Colonic mucosa (tissue), 4 donors: ENCODE data around the gene GET4. TPM values are rescaled to one million over a fixed set of nuclear protein-coding genes. Genes with fewer than 3 reads are reported as not detected.

Experiments used
- DNase-seq: peaks from one replicate; pipeline ENCODE4 v3.0.0-alpha.2; 2020
- H3K27ac ChIP-seq: fragments of 200-600 bp; one replicate; pipeline ENCODE4 v1.8.0; 2021
- H3K27me3 ChIP-seq: fragments of 200-600 bp; one replicate; pipeline ENCODE4 v1.8.0; 2021
- H3K36me3 ChIP-seq: fragments of 200-600 bp; one replicate; pipeline ENCODE4 v1.8.0; 2021
- H3K4me1 ChIP-seq: fragments of 200-600 bp; one replicate; pipeline ENCODE4 v1.8.0; 2021; ENCODE audit warnings: mild to moderate bottlenecking
- H3K4me3 ChIP-seq: fragments of 200-600 bp; one replicate; pipeline ENCODE4 v1.8.0; 2021
- H3K9ac ChIP-seq, 2 donors: one replicate each; pipeline ENCODE4 v1.7.0; 2013; ENCODE audit warnings: control low read depth in 2 of 2, low read depth in 2 of 2, low read length in 2 of 2
- H3K9me3 ChIP-seq: fragments of 200-600 bp; one replicate; pipeline ENCODE4 v1.8.0; 2021
- CTCF ChIP-seq: fragments of 200-600 bp; IDR thresholded peaks from one replicate; pipeline ENCODE4 v1.8.0; 2022; ENCODE audit warnings: antibody characterized with exemption, mild to moderate bottlenecking
- intact Hi-C: fragments of 100-400 bp; cut with DNase I; formaldehyde crosslinking; loops from one replicate; pipeline ENCODE4 v1.14.1; 2022
- total RNA-seq, 2 donors: library from RNA; stranded (reverse); fragmentation: NEBNext Ultra II Directional in 1 of 2; extraction: Animal tissue kit (Norgen Biotek cat#: 25700) in 1 of 2; gene quantifications; one replicate each; pipeline ENCODE4 v1.2.1, GENCODE V29; 2021
- donor health status: healthy.
- donor health status: DM: no; HTN: no; CAD: no.
- donor health status: DM: no; HTN: no; CAD: no.

GET4 gene
- total RNA-seq, 2 donors from 2014 or later, result 33.0 to 35.9 TPM

- no peak overlapping the region for H3K4me3 ChIP-seq
- intact Hi-C loops, result no loop called here
- H3K27ac ChIP-seq, result no peak overlapping the region
- no peak for DNase-seq
- no peaks in the 10 kb centered on the region for H3K4me1 ChIP-seq
- no peak for TF ChIP-seq CTCF
- no peaks in the 10 kb centered on the region for H3K36me3 ChIP-seq
- no peaks in the 10 kb centered on the region for H3K9me3 ChIP-seq
- no peak overlapping the region for H3K9ac ChIP-seq
- H3K27me3 ChIP-seq, result no peaks in the 10 kb centered on the region
These were observed 58.3 kb downstream of the GET4 start for GRCh38 chr7:934469-935163.

- TF ChIP-seq CTCF, result no peak
- intact Hi-C loops, result no loop called here
- Histone ChIP-seq H3K9me3 (no peaks in the 10 kb centered on the region), H3K4me1 (no peaks in the 10 kb centered on the region), H3K36me3 (no peaks in the 10 kb centered on the region), H3K27me3 (no peaks in the 10 kb centered on the region), H3K4me3 (no peak overlapping the region), H3K9ac (no peak overlapping the region), H3K27ac (no peak overlapping the region)
- no peak for DNase-seq
These were observed 59.0 kb downstream of the GET4 start for GRCh38 chr7:935164-935873.

- Histone ChIP-seq H3K27me3 (no peaks in the 10 kb centered on the region), H3K36me3 (no peaks in the 10 kb centered on the region), H3K4me3 (no peak overlapping the region), H3K4me1 (no peaks in the 10 kb centered on the region), H3K27ac (no peak overlapping the region), H3K9ac (no peak overlapping the region), H3K9me3 (no peaks in the 10 kb centered on the region)
- intact Hi-C loops, result no loop called here
- DNase-seq, result no peak
- TF ChIP-seq CTCF, result no peak
These were observed 59.6 kb downstream of the GET4 start for GRCh38 chr7:935874-936385.

DNA sequence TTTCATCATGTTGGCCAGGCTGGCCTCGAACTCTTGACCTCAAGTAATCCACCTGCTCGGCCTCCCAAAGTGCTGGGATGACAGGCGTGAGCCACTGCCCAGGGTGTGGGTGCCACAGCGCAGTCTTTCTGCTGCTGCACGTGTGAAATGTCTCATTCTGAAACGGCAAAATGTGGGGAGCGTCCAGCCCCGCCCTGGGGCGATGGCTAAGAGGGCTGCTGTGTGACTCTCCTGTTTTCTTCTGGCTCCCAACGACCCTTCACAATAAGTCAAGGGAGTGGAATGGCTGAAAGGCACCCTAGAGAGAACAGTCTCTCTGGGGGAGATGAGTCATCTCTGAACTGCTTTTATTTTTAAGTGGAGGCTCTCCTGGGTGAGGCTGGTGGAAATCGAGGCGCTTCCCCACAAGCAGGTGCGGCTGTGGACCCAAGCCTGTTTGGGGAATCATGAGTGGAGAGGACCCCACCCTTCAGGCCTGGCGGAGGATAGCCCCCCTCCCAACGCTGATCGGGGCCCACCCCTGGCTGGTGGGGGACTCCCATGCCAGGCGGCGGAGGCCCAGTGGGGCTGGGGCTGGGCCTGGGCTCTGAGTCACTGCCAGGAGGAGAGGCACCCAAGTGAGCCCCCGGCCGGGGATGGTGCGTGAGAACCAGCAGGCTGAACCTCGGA lies 60.2 kb downstream of the GET4 start:
- Histone ChIP-seq H3K36me3 (no peaks in the 10 kb centered on the region), H3K4me1 (no peaks in the 10 kb centered on the region), H3K9me3 (no peaks in the 10 kb centered on the region), H3K4me3 (no peak overlapping the region), H3K27ac (no peak overlapping the region), H3K27me3 (no peaks in the 10 kb centered on the region), H3K9ac (no peak overlapping the region)
- DNase-seq, result no peak
- TF ChIP-seq CTCF, result no peak
- intact Hi-C loops, result no loop called here

DNA sequence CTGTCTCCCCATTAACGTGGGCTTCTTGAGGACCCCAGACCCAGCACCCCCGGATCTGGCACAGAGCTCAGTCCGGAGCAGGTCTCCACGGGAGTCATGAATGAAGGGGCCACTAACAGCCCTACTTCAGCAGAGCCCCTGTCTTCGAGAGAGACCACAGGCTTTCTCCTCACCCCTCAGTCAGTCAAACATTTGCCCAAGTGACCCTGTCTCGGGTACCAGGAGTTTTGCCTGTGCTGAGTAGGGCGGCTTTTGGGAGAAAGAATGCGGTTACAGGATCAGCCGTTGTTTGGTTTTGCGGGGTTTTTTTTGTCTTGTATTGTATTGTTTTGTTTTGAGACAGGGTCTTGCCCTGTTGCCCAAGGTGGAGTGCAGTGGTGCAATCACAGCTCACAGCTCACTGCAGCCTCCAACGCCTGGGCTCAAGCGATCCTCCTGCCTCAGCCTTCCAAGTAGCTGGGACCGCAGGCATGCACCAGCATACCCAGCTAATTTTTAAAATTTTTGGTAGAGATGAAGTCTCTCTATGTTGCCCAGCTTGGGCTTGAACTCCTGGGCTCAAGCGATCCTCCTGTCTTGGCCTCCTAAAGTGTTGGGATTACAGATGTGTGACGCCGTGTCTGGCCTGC lies 61.6 kb downstream of the GET4 start:
- no peak for TF ChIP-seq CTCF
- Histone ChIP-seq H3K4me3 (no peak overlapping the region), H3K9me3 (no peaks in the 10 kb centered on the region), H3K4me1 (no peaks in the 10 kb centered on the region), H3K36me3 (no peaks in the 10 kb centered on the region), H3K27me3 (no peaks in the 10 kb centered on the region), H3K9ac (no peak overlapping the region), H3K27ac (no peak overlapping the region)
- intact Hi-C loops, result no loop called here
- DNase-seq, result no peak
